Stimulated activated effector memory CD8-positive, alpha-beta T cell treated with anti-CD3 and anti-CD28 coated beads, Interleukin-12 subunit alpha, Interleukin-12 subunit beta, amount 100 ng/mL, for 72 hours (primary cell): ENCODE measurements around the gene HOXA9.

ENCODE experiments used
- ATAC-seq: fragments of 150-1000 bp; cut with Tn5 transposase; 2 replicates; pipeline ENCODE4 v1.10.0; 2021
- DNase-seq, 2 donors: peaks; one replicate each; pipeline ENCODE4 v3.0.0; 2021 to 2022; ENCODE audit warnings: low spot score in 2 of 2
- H3K27ac Mint-ChIP-seq: one replicate; pipeline ENCODE4 v1.8.0; 2022; ENCODE audit warnings: mild to moderate bottlenecking, mixed read lengths
- H3K36me3 Mint-ChIP-seq: one replicate; pipeline ENCODE4 v1.8.0; 2022; ENCODE audit warnings: mild to moderate bottlenecking, mixed read lengths
- H3K4me1 Mint-ChIP-seq: one replicate; pipeline ENCODE4 v1.8.0; 2022; ENCODE audit warnings: mixed read lengths
- H3K4me3 Mint-ChIP-seq: one replicate; pipeline ENCODE4 v1.8.0; 2022; ENCODE audit warnings: mild to moderate bottlenecking, mixed read lengths
- H3K9me3 Mint-ChIP-seq: one replicate; pipeline ENCODE4 v1.8.0; 2022; ENCODE audit warnings: mixed read lengths

Gene HOXA9

GRCh38 chr7:27117887-27118491, 47.3 kb downstream of the HOXA9 start:
- ATAC-seq (no peak), DNase-seq (no peak)
- Mint-ChIP-seq H3K9me3 (no peaks in the 10 kb centered on the region), H3K4me1 (no peaks in the 10 kb centered on the region), H3K4me3 (no peak overlapping the region), H3K36me3 (no peaks in the 10 kb centered on the region), H3K27ac (no peak overlapping the region)

- no peak overlapping the region for H3K27ac Mint-ChIP-seq
- DNase-seq (no peak), ATAC-seq (no peak)
- H3K4me1 Mint-ChIP-seq, result no peaks in the 10 kb centered on the region
- no peak overlapping the region for H3K4me3 Mint-ChIP-seq
- no peaks in the 10 kb centered on the region for H3K9me3 Mint-ChIP-seq
- H3K36me3 Mint-ChIP-seq, result no peaks in the 10 kb centered on the region
These were observed 48.1 kb downstream of the HOXA9 start for GRCh38 chr7:27116962-27117886.

- no peak for ATAC-seq
- no peaks in the 10 kb centered on the region for H3K9me3 Mint-ChIP-seq
- no peak overlapping the region for H3K4me3 Mint-ChIP-seq
- no peaks in the 10 kb centered on the region for H3K36me3 Mint-ChIP-seq
- no peak overlapping the region for H3K27ac Mint-ChIP-seq
- H3K4me1 Mint-ChIP-seq, result no peaks in the 10 kb centered on the region
- no peak for DNase-seq
These were observed 49.0 kb downstream of the HOXA9 start for GRCh38 chr7:27116031-27116961.

- Mint-ChIP-seq H3K36me3 (no peaks in the 10 kb centered on the region), H3K4me1 (no peaks in the 10 kb centered on the region), H3K4me3 (no peak overlapping the region), H3K27ac (no peak overlapping the region), H3K9me3 (no peaks in the 10 kb centered on the region)
- ATAC-seq (no peak), DNase-seq (no peak)
These were observed 49.9 kb downstream of the HOXA9 start for GRCh38 chr7:27115221-27116026.

GRCh38 chr7:27114881-27115220, 50.5 kb downstream of the HOXA9 start:
- Mint-ChIP-seq H3K27ac (no peak overlapping the region), H3K36me3 (no peaks in the 10 kb centered on the region), H3K4me1 (no peaks in the 10 kb centered on the region), H3K9me3 (no peaks in the 10 kb centered on the region), H3K4me3 (no peak overlapping the region)
- DNase-seq (no peak), ATAC-seq (no peak)

- Mint-ChIP-seq H3K36me3 (no peaks in the 10 kb centered on the region), H3K9me3 (no peaks in the 10 kb centered on the region), H3K27ac (no peak overlapping the region), H3K4me1 (no peaks in the 10 kb centered on the region), H3K4me3 (no peak overlapping the region)
- DNase-seq, result no peak
- ATAC-seq, result no peak
These were observed 51.2 kb downstream of the HOXA9 start for GRCh38 chr7:27113991-27114769.

- H3K9me3 Mint-ChIP-seq, result no peaks in the 10 kb centered on the region
- no peaks in the 10 kb centered on the region for H3K36me3 Mint-ChIP-seq
- no peak overlapping the region for H3K4me3 Mint-ChIP-seq
- H3K4me1 Mint-ChIP-seq, result no peaks in the 10 kb centered on the region
- no peak for ATAC-seq
- no peak overlapping the region for H3K27ac Mint-ChIP-seq
- no peak for DNase-seq
These were observed 52.1 kb downstream of the HOXA9 start for GRCh38 chr7:27112955-27113949.
